Naive thymus-derived CD4-positive, alpha-beta T cell (primary cell): Measurements from ENCODE around the gene PXYLP1. TPM values are rescaled to one million over a fixed set of nuclear protein-coding genes. Genes with fewer than 3 reads are reported as not detected.
A peak's percentile ranks its signal among the peaks of the same experiment; 100 is the strongest.

Source experiments
- ATAC-seq: fragments of 150-1000 bp; cut with Tn5 transposase; 2 replicates; pipeline ENCODE4 v1.10.0; 2021; ENCODE audit warnings: mild to moderate bottlenecking, moderate library complexity
- CTCF ChIA-PET: fragments of 350-600 bp; sonication (Branson Sonifier 250); formaldehyde crosslinking; loops from one replicate; lab custom pipeline; 2021; ENCODE audit warnings: antibody characterized with exemption; lab: Charles Lee
- POLR2A ChIA-PET: fragments of 350-600 bp; sonication (Branson Sonifier 250); formaldehyde crosslinking; loops from one replicate; lab custom pipeline; 2021; ENCODE audit warnings: antibody characterized with exemption, inconsistent platforms; lab: Charles Lee
- DNase-seq, 9 donors: peaks; one replicate each; pipeline versions ENCODE4 v3.0.0 to v3.0.0-alpha.2; 2020 to 2022; ENCODE audit warnings: mixed read lengths in 1 of 9
- H3K27ac ChIP-seq: one replicate; pipeline ENCODE4 v1.7.0; 2013; ENCODE audit warnings: mild to moderate bottlenecking, low read depth, low read length, moderate library complexity
- H3K27me3 ChIP-seq, 2 donors: one replicate each; pipeline ENCODE4 v1.7.0; 2013; ENCODE audit warnings: low read length in 2 of 2, mild to moderate bottlenecking in 2 of 2, moderate library complexity in 2 of 2; ENCODE audit not compliant: control insufficient read depth in 2 of 2, insufficient read depth in 2 of 2
- H3K36me3 ChIP-seq, 3 experiments: 1 replicate in 2 of 3; 2 replicates in 1 of 3; pipeline ENCODE4 v1.7.0; 2013; ENCODE audit warnings: low read length in 3 of 3, mild to moderate bottlenecking in 3 of 3, moderate library complexity in 1 of 3; ENCODE audit not compliant: insufficient read depth in 3 of 3, control insufficient read depth in 2 of 3
- H3K4me1 ChIP-seq, 2 donors: one replicate each; pipeline ENCODE4 v1.7.0; 2013; ENCODE audit warnings: low read length in 2 of 2, mild to moderate bottlenecking in 2 of 2, moderate library complexity in 1 of 2; ENCODE audit not compliant: control insufficient read depth in 2 of 2, insufficient read depth in 2 of 2
- H3K4me3 ChIP-seq: 2 replicates; pipeline ENCODE4 v1.7.0; 2013; ENCODE audit warnings: mild to moderate bottlenecking, low read length
- H3K9me3 ChIP-seq, 3 experiments: 1 replicate in 2 of 3; 2 replicates in 1 of 3; pipeline ENCODE4 v1.7.0; 2013; ENCODE audit warnings: low read length in 3 of 3; ENCODE audit not compliant: control insufficient read depth in 2 of 3
- H3K27ac Mint-ChIP-seq, 9 donors: one replicate each; pipeline ENCODE4 v1.8.0; 2020 to 2022; ENCODE audit warnings: mixed read lengths in 9 of 9, mild to moderate bottlenecking in 8 of 9, moderate library complexity in 5 of 9, inconsistent platforms in 2 of 9
- H3K27me3 Mint-ChIP-seq, 5 donors: one replicate each; pipeline ENCODE4 v1.8.0; 2021 to 2022; ENCODE audit warnings: mixed read lengths in 5 of 5, mild to moderate bottlenecking in 1 of 5
- H3K36me3 Mint-ChIP-seq, 5 donors: one replicate each; pipeline ENCODE4 v1.8.0; 2020 to 2022; ENCODE audit warnings: mixed read lengths in 5 of 5, mild to moderate bottlenecking in 3 of 5, inconsistent platforms in 1 of 5
- H3K4me1 Mint-ChIP-seq, 7 donors: one replicate each; pipeline ENCODE4 v1.8.0; 2020 to 2022; ENCODE audit warnings: mixed read lengths in 7 of 7, mild to moderate bottlenecking in 3 of 7, inconsistent platforms in 1 of 7
- H3K4me3 Mint-ChIP-seq, 10 donors: one replicate each; pipeline ENCODE4 v1.8.0; 2020 to 2022; ENCODE audit warnings: mild to moderate bottlenecking in 10 of 10, mixed read lengths in 10 of 10, moderate library complexity in 6 of 10, inconsistent platforms in 2 of 10
- H3K9me3 Mint-ChIP-seq, 11 donors: one replicate each; pipeline ENCODE4 v1.8.0; 2020 to 2022; ENCODE audit warnings: mixed read lengths in 11 of 11, mild to moderate bottlenecking in 4 of 11, inconsistent platforms in 1 of 11, moderate library complexity in 1 of 11
- intact Hi-C, 2 donors: fragments of 100-400 bp; cut with micrococcal nuclease; formaldehyde crosslinking; loops; one replicate each; pipeline ENCODE4 v1.15.1; 2023
- polyA plus RNA-seq, 2 donors: library from polyadenylated mRNA; unstranded; fragments of 300-500 nt; fragmentation: Illumina TruSeq; gene quantifications; one replicate each; pipeline ENCODE4 v1.2.3, GENCODE V29; 2021
- total RNA-seq, 6 experiments: library from RNA in 5 of 6; stranded (reverse) in 5 of 6; gene quantifications; 1 replicate in 5 of 6; 2 replicates in 1 of 6; pipeline ENCODE4 v1.2.3 and lab custom pipeline; 2021 to 2026

Gene PXYLP1
- total and polyA plus RNA-seq, 7 experiments from 2014 or later: 15.8 to 40.9 (median 23.2) TPM

DNA sequence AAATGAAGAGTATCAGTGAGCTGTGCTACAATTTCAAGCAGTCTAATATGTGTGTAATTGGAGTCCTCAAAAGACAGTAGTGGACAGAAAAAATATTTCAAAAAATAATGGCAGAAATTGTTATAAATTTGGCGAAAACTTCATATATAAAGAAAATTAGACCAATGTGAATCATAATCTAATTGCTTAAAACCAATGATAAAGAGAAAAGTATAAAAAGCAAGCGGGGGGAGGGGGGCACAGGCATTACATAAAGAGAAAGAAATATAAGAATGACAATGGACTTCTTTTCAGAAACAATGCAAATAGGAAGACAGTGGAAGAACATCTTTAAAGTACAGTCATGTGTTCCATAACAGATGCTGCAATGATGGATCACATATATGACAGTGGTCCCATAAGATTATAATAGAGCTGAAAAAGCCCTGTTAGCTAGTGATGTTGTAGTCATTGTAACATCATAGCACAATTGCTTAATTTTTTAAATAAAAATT is 7.9 kb upstream of the PXYLP1 start:
- H3K27ac ChIP-seq: no peak overlapping the region
- ChIA-PET CTCF (no interaction called here), POLR2A (no interaction called here)
- intact Hi-C loops: no loop called here
- Mint-ChIP-seq H3K4me3 (no peak overlapping the region), H3K27me3 (peaks cover 0 to 40% (median 0%) of the 10 kb centered on the region in 5 donors), H3K36me3 (peaks cover 0 to 5% (median 0%) of the 10 kb centered on the region in 5 donors), H3K4me1 (peaks cover 0 to 3% (median 0%) of the 10 kb centered on the region in 7 donors), H3K9me3 (peaks cover 0 to 11% (median 7%) of the 10 kb centered on the region in 11 donors), H3K27ac (no peak overlapping the region)
- ATAC-seq: no peak
- no peak overlapping the region for H3K4me3 ChIP-seq
- H3K4me1 ChIP-seq: no peaks in the 10 kb centered on the region
- peaks cover 0 to 6% (median 0%) of the 10 kb centered on the region in 3 experiments for H3K9me3 ChIP-seq
- no peak for DNase-seq
- H3K27me3 ChIP-seq: peaks cover 0 to 2% of the 10 kb centered on the region in 2 donors
- H3K36me3 ChIP-seq: no peaks in the 10 kb centered on the region

GRCh38 chr3:141225939-141226338 is 5.7 kb upstream of the PXYLP1 start:
- Histone ChIP-seq H3K27me3 (peaks cover 0 to 2% of the 10 kb centered on the region in 2 donors), H3K36me3 (no peaks in the 10 kb centered on the region), H3K4me3 (no peak overlapping the region), H3K27ac (no peak overlapping the region), H3K9me3 (peaks cover 0 to 6% (median 0%) of the 10 kb centered on the region in 3 experiments), H3K4me1 (peaks cover 6 to 9% of the 10 kb centered on the region in 2 donors)
- ChIA-PET CTCF (no interaction called here), POLR2A (no interaction called here)
- Mint-ChIP-seq H3K9me3 (peaks cover 0 to 11% (median 7%) of the 10 kb centered on the region in 11 donors), H3K4me3 (no peak overlapping the region), H3K4me1 (peaks cover 12 to 24% (median 18%) of the 10 kb centered on the region in 7 donors), H3K36me3 (peaks cover 0 to 5% (median 0%) of the 10 kb centered on the region in 5 donors), H3K27me3 (peaks cover 0 to 40% (median 0%) of the 10 kb centered on the region in 5 donors), H3K27ac (no peak overlapping the region)
- ATAC-seq: no peak
- no peak for DNase-seq
- intact Hi-C loops: no loop called here

- H3K9me3 Mint-ChIP-seq: peaks cover 0 to 11% (median 7%) of the 10 kb centered on the region in 11 donors
- Histone ChIP-seq H3K36me3 (peaks cover 0 to 9% (median 0%) of the 10 kb centered on the region in 3 experiments), H3K27me3 (peaks cover 0 to 2% of the 10 kb centered on the region in 2 donors), H3K27ac (no peak overlapping the region), H3K4me1 (peaks cover 6 to 9% of the 10 kb centered on the region in 2 donors), H3K4me3 (no peak overlapping the region), H3K9me3 (peaks cover 0 to 6% (median 0%) of the 10 kb centered on the region in 3 experiments)
- no peak overlapping the region for H3K4me3 Mint-ChIP-seq
- peaks cover 0 to 32% (median 0%) of the 10 kb centered on the region in 5 donors for H3K27me3 Mint-ChIP-seq
- H3K4me1 Mint-ChIP-seq: peaks cover 14 to 26% (median 19%) of the 10 kb centered on the region in 7 donors
- POLR2A ChIA-PET: interaction anchor here (1.2 kb wide), 1 partner anchor 29 kb away, joined by 3 read pairs; no protein-coding TSS in a partner anchor
- no peak for DNase-seq
- peaks cover 0 to 5% (median 0%) of the 10 kb centered on the region in 5 donors for H3K36me3 Mint-ChIP-seq
- no peak overlapping the region for H3K27ac Mint-ChIP-seq
- intact Hi-C loops: no loop called here
- CTCF ChIA-PET: no interaction called here
- no peak for ATAC-seq
These were observed 4.4 kb upstream of the PXYLP1 start for GRCh38 chr3:141227216-141227615.

DNA sequence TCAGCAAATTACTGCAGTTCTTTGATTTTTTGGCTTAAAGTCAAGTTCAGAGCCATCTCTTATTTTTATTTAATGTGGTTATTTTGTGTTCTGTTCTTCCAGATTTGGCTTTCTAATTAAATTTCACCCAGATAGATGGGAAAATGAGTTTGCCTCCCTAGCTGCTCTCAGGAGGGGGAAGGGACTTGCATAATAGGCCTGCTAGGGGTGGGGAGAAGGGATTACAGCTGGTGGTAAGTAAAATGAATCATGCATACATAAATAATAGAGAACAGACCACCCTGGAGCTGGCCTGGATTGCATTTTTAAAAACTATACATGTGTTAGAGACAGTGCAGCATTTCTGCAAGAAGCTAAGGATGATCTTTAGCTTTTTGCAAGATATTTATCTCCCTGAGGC is 3.9 kb upstream of the PXYLP1 start:
- Histone ChIP-seq H3K4me1 (peaks cover 6 to 10% of the 10 kb centered on the region in 2 donors), H3K36me3 (peaks cover 0 to 9% (median 0%) of the 10 kb centered on the region in 3 experiments), H3K27ac (no peak overlapping the region), H3K4me3 (no peak overlapping the region), H3K27me3 (peaks cover 0 to 2% of the 10 kb centered on the region in 2 donors), H3K9me3 (peaks cover 0 to 6% (median 0%) of the 10 kb centered on the region in 3 experiments)
- DNase-seq (no peak), ATAC-seq (no peak)
- ChIA-PET CTCF (no interaction called here), POLR2A (interaction anchor here (1.2 to 31.2 kb wide), 2 partner anchors 28 to 39 kb away, joined by 3 to 516 read pairs; no protein-coding TSS in a partner anchor)
- peaks cover 19 to 31% (median 25%) of the 10 kb centered on the region in 7 donors for H3K4me1 Mint-ChIP-seq
- intact Hi-C loops: no loop called here
- H3K27me3 Mint-ChIP-seq: peaks cover 0 to 32% (median 0%) of the 10 kb centered on the region in 5 donors
- no peak overlapping the region for H3K27ac Mint-ChIP-seq
- H3K4me3 Mint-ChIP-seq: no peak overlapping the region
- H3K36me3 Mint-ChIP-seq: peaks cover 0 to 5% (median 0%) of the 10 kb centered on the region in 5 donors
- H3K9me3 Mint-ChIP-seq: peaks cover 0 to 11% (median 7%) of the 10 kb centered on the region in 11 donors

GRCh38 chr3:141228395-141228794 is 3.2 kb upstream of the PXYLP1 start:
- peaks cover 0 to 29% (median 0%) of the 10 kb centered on the region in 5 donors for H3K27me3 Mint-ChIP-seq
- Histone ChIP-seq H3K4me1 (peaks cover 6 to 15% of the 10 kb centered on the region in 2 donors), H3K4me3 (no peak overlapping the region), H3K27ac (no peak overlapping the region), H3K36me3 (peaks cover 0 to 9% (median 0%) of the 10 kb centered on the region in 3 experiments), H3K27me3 (peaks cover 0 to under 1% of the 10 kb centered on the region in 2 donors), H3K9me3 (peaks cover 0 to 4% (median 0%) of the 10 kb centered on the region in 3 experiments)
- peak overlapping the region in 2 of 9 donors; percentile 25 to 98 for H3K27ac Mint-ChIP-seq
- intact Hi-C loops: no loop called here
- peaks cover 0 to 5% (median 0%) of the 10 kb centered on the region in 5 donors for H3K36me3 Mint-ChIP-seq
- H3K4me1 Mint-ChIP-seq: peaks cover 25 to 38% (median 29%) of the 10 kb centered on the region in 7 donors
- no peak overlapping the region for H3K4me3 Mint-ChIP-seq
- DNase-seq: no peak
- no peak for ATAC-seq
- ChIA-PET POLR2A (interaction anchor here (31.2 kb wide), 1 partner anchor 38 kb away, joined by 516 read pairs; no protein-coding TSS in a partner anchor), CTCF (no interaction called here)
- peaks cover 0 to 8% (median 4%) of the 10 kb centered on the region in 11 donors for H3K9me3 Mint-ChIP-seq

DNA sequence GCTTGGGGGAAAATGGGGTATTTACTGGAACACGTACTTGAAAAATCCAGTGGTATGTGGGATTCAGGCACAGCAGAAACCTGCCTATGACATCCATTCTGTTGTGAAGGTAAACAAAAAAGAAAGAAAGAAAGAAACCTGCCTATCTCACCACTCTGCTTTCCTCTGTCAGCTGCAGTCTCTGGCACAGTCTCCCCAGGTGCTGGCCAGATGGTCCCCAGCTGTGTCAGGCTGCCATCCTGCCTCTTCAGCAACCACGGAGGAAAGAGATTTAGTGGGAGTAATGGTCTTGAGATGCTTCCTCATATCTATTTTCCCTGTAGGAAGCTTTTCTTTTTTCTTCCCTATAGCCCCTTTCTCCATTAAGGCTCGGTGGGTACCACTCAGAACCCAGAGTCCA is 2.5 kb upstream of the PXYLP1 start:
- peaks cover 0 to 4% (median 0%) of the 10 kb centered on the region in 5 donors for H3K36me3 Mint-ChIP-seq
- peaks cover 0 to 24% (median 0%) of the 10 kb centered on the region in 5 donors for H3K27me3 Mint-ChIP-seq
- peaks cover 32 to 45% (median 34%) of the 10 kb centered on the region in 7 donors for H3K4me1 Mint-ChIP-seq
- Histone ChIP-seq H3K27me3 (no peaks in the 10 kb centered on the region), H3K27ac (no peak overlapping the region), H3K4me1 (peaks cover 6 to 20% of the 10 kb centered on the region in 2 donors), H3K9me3 (no peaks in the 10 kb centered on the region), H3K4me3 (no peak overlapping the region), H3K36me3 (peaks cover 0 to 9% (median 0%) of the 10 kb centered on the region in 3 experiments)
- DNase-seq (no peak), ATAC-seq (no peak)
- ChIA-PET CTCF (interaction anchor here (7.5 kb wide), 1 partner anchor 76 kb away, joined by 76 read pairs; no protein-coding TSS in a partner anchor), POLR2A (interaction anchor here (0.6 to 31.2 kb wide), 4 partner anchors 38 to 1285 kb away, joined by 3 to 516 read pairs (median 32); no protein-coding TSS in a partner anchor)
- H3K4me3 Mint-ChIP-seq: peak overlapping the region in 6 of 10 donors; percentile 1 to 92 (median 56)
- H3K27ac Mint-ChIP-seq: peak overlapping the region in 6 of 9 donors; percentile 53 to 98 (median 95)
- intact Hi-C loops: no loop called here
- peaks cover 0 to 4% (median 0%) of the 10 kb centered on the region in 11 donors for H3K9me3 Mint-ChIP-seq
